ENCODE data around the gene UNC93B1. TPM values are rescaled to one million over a fixed set of nuclear protein-coding genes. Genes with fewer than 3 reads are reported as not detected.

UNC93B1 gene
- total and polyA plus RNA-seq, 9 donors, result 5.0 to 8.7 (median 6.4) TPM

DNA sequence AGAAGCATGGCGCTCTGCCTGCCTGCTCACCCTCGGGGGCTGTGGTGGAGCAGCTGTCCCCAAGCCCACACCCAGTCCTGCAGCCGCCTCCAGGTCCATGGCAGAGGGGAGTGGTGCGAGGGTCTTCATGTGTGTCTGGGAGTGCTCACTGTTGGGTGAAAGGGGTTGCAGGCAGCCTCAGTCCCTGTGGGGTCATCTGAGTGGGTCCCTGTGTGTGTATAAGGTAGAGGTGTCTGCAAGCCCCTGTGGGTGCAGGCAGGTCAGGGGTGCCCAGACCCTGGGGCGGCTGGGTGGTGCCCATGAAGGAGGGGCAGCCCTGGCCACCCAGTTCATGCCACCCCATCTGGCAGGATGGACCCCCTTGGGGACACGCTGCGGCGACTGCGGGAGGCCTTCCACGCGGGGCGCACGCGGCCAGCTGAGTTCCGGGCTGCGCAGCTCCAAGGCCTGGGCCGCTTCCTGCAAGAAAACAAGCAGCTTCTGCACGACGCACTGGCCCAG lies 11.1 kb upstream of the UNC93B1 start:
- Histone ChIP-seq H3K4me3 (ENCODE audit: low read length) (no peak overlapping the region), H3K9me3 (replicated peaks; ENCODE audit: control insufficient read depth, low read depth, low read length) (no peaks in the 10 kb centered on the region), H3K27me3 (ENCODE audit: control insufficient read depth, insufficient read depth, low read length) (no peaks in the 10 kb centered on the region), H3K36me3 (ENCODE audit: control insufficient read depth, insufficient read depth, low read length) (no peaks in the 10 kb centered on the region), H3K27ac (ENCODE audit: low read length) (peak overlapping the region; percentile 51), H3K4me1 (ENCODE audit: control insufficient read depth, insufficient read depth, low read length) (peaks cover 49% of the 10 kb centered on the region)
- no peak for DNase-seq
- 85% methylated on average over 12 of the region's 19 CpGs for WGBS (ENCODE audit: insufficient coverage)

DNA sequence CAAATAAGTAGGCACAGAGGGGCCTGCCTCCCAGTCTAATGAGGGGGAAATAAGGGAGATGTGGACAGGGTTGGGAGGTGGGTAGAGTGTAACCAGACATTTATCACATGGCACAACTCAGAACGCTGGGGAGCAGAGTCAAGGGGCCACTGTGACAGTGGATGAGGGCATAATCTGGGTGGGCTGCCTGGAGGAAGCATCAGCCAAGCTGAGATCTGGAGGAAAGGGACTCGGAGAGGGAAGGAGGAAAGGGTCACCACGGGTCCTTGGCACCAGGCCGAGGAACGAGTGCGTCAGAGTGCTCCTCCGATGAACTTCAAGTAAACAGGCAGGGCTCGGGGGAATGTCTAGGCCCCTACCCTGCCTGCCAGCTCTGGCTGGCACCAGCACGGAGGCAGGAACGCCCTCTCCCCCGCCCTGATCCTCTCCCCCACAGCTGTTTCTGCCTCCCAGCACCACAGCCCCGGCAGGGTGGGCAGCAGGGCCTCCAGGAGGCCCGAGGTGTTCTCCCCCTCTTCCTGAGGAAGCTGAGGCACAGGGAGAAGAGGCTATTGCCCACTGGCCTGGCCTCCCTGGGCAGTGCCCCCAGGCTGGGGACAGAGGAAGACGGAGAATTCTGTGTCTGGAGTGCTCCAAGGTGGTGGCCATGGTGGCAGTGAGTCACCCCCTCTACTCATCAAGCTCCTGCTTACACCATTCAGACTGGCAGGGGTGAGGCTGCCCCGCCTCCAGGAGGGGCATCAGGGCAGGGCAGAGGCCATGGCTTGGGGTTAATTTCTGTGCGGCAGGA lies 10.5 kb upstream of the UNC93B1 start:
- peaks cover 55% of the 10 kb centered on the region for H3K4me1 ChIP-seq (ENCODE audit: control insufficient read depth, insufficient read depth, low read length)

DNA sequence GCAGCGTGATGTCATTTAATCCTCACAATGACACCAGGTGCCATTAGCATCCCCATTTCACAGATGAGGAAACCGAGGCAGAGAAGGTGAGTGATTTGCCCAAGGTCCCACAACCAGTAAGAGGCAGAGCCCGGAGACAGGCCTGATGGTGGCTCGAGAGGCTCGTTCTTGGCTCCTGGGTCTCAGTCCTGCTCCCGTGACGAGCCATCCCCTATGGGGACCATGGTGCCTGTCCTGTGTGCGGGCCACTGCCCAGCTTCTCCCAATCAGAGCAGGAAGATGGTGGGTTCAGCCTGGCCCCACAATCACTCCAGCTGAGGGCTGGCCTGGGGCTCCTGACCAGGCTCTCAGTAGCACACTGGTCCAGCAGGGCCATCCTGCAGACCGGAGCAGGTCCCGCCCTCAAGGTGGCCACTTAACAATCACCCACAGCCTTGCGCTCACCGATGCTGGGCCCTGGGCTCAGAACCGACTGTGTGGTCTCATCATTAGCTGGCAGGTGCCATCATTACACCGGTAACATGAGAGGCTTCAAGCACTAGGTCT lies 9.8 kb upstream of the UNC93B1 start:
- Histone ChIP-seq H3K27me3 (ENCODE audit: control insufficient read depth, insufficient read depth, low read length) (no peaks in the 10 kb centered on the region), H3K27ac (ENCODE audit: low read length) (no peak overlapping the region), H3K36me3 (ENCODE audit: control insufficient read depth, insufficient read depth, low read length) (no peaks in the 10 kb centered on the region), H3K9me3 (replicated peaks; ENCODE audit: control insufficient read depth, low read depth, low read length) (no peaks in the 10 kb centered on the region), H3K4me1 (ENCODE audit: control insufficient read depth, insufficient read depth, low read length) (peaks cover 62% of the 10 kb centered on the region), H3K4me3 (ENCODE audit: low read length) (no peak overlapping the region)
- 83% methylated on average over 13 of the region's 14 CpGs for WGBS (ENCODE audit: insufficient coverage)
- no peak for DNase-seq

More for the DNA sequence above, 10.5 kb upstream of the UNC93B1 start:
- 46% methylated on average over 10 of the region's 16 CpGs for WGBS (ENCODE audit: insufficient coverage)
- Histone ChIP-seq H3K27ac (ENCODE audit: low read length) (peak overlapping the region; percentile 51), H3K36me3 (ENCODE audit: control insufficient read depth, insufficient read depth, low read length) (no peaks in the 10 kb centered on the region), H3K4me3 (ENCODE audit: low read length) (no peak overlapping the region), H3K27me3 (ENCODE audit: control insufficient read depth, insufficient read depth, low read length) (no peaks in the 10 kb centered on the region), H3K9me3 (replicated peaks; ENCODE audit: control insufficient read depth, low read depth, low read length) (no peaks in the 10 kb centered on the region)
- DNase-seq, result peak; percentile 58

- H3K9me3 ChIP-seq (replicated peaks; ENCODE audit: control insufficient read depth, low read depth, low read length), result no peaks in the 10 kb centered on the region
- H3K4me3 ChIP-seq (ENCODE audit: low read length), result no peak overlapping the region
- no peak for DNase-seq
- H3K4me1 ChIP-seq (ENCODE audit: control insufficient read depth, insufficient read depth, low read length), result peaks cover 69% of the 10 kb centered on the region
- H3K27me3 ChIP-seq (ENCODE audit: control insufficient read depth, insufficient read depth, low read length), result no peaks in the 10 kb centered on the region
- no peaks in the 10 kb centered on the region for H3K36me3 ChIP-seq (ENCODE audit: control insufficient read depth, insufficient read depth, low read length)
- WGBS (ENCODE audit: insufficient coverage), result 80% methylated on average over 6 of the region's 16 CpGs
- no peak overlapping the region for H3K27ac ChIP-seq (ENCODE audit: low read length)
Measured at GRCh38 chr11:68012843-68013610, 9.1 kb upstream of the UNC93B1 start.

DNA sequence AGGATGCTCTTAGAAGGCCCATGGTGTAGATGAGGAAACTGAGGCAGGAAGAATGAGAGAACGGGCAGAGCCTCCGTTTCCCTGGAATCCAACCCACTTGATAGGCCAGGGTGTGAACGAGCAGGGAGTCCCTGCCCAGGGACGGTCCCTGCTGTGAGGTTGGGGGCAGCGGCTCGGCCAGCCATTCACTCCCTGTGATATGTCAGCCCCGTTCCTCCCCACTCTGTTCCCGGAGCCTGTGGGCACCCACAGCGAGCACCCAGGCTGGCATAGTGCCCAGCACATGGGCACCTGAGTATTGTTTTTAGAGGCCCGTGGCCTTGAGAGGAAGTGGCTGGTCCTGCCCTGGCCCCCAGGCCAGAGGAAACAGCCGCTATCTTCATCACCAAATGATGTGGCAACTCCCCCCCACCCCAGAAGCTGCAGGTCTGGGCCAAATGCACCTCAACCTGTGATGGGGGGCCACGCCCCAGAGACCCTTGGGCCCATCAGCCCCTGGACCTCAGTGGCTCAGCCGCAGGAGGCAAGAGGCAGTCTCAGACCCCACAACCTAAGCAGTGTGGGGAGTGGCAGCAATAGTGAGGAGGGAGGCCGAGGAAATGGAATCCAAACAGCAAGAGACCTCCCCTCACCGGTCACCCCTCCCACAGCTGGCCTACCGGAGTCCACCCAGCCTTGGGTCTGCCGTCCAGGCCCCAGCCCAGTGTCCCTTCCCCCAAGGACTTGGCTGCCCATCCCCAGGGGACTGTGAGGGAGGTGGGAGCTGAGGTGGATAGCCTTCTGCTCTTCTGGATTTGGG lies 8.3 kb upstream of the UNC93B1 start:
- no peak for DNase-seq
- Histone ChIP-seq H3K36me3 (ENCODE audit: control insufficient read depth, insufficient read depth, low read length) (no peaks in the 10 kb centered on the region), H3K4me1 (ENCODE audit: control insufficient read depth, insufficient read depth, low read length) (peaks cover 75% of the 10 kb centered on the region), H3K27me3 (ENCODE audit: control insufficient read depth, insufficient read depth, low read length) (no peaks in the 10 kb centered on the region), H3K9me3 (replicated peaks; ENCODE audit: control insufficient read depth, low read depth, low read length) (no peaks in the 10 kb centered on the region), H3K4me3 (ENCODE audit: low read length) (no peak overlapping the region), H3K27ac (ENCODE audit: low read length) (no peak overlapping the region)
- 90% methylated on average over 10 of the region's 17 CpGs for WGBS (ENCODE audit: insufficient coverage)

DNA sequence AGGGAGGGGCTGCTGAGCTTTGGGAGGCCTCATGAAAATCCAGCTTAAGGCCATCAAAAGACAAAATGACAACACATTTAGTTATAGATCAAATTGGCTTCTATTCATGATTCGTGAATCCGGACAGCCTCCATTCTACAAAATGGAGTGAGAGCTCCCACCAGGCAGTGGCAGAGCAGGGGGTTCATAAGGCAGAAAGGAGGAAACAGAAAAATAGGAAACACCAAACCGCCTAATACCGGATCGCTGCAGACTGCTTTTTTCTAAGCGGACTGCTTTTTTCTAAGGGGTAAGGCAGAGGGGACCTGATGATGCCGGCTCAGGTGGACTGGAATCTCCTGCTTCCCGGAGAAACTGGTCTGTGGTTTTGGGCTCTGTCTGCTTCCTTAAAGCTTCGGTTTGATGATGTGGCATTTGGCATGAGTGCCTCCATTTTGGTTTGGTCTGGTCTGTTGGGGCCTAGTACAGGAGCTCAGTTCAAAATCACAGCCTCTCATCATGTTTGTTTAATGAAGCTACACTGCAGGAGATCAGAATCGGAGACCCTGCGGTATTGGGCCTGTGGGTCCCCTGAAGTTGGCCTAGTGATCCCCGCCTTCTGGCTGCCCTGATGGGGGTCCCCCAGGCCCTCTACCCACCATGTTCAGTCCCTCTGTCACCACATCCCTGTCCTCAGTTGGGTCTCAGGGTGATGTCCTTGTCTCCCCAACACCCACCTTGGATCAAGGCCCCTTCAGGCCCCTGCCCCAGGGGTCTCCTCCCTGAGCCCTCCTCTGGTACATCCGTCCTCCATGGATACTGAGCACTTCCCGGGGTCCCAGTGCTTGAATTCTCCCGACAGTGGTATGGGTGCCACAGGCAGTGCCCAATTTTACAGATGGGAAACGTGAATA lies 7.4 kb upstream of the UNC93B1 start:
- H3K4me1 ChIP-seq (ENCODE audit: control insufficient read depth, insufficient read depth, low read length), result peaks cover 67% of the 10 kb centered on the region
- no peaks in the 10 kb centered on the region for H3K36me3 ChIP-seq (ENCODE audit: control insufficient read depth, insufficient read depth, low read length)
- no peaks in the 10 kb centered on the region for H3K9me3 ChIP-seq (replicated peaks; ENCODE audit: control insufficient read depth, low read depth, low read length)
- DNase-seq, result peak; percentile 33
- 75% methylated on average over 11 of the region's 16 CpGs for WGBS (ENCODE audit: insufficient coverage)
- H3K4me3 ChIP-seq (ENCODE audit: low read length), result no peak overlapping the region
- H3K27me3 ChIP-seq (ENCODE audit: control insufficient read depth, insufficient read depth, low read length), result no peaks in the 10 kb centered on the region
- H3K27ac ChIP-seq (ENCODE audit: low read length), result peak overlapping the region; percentile 88

DNA sequence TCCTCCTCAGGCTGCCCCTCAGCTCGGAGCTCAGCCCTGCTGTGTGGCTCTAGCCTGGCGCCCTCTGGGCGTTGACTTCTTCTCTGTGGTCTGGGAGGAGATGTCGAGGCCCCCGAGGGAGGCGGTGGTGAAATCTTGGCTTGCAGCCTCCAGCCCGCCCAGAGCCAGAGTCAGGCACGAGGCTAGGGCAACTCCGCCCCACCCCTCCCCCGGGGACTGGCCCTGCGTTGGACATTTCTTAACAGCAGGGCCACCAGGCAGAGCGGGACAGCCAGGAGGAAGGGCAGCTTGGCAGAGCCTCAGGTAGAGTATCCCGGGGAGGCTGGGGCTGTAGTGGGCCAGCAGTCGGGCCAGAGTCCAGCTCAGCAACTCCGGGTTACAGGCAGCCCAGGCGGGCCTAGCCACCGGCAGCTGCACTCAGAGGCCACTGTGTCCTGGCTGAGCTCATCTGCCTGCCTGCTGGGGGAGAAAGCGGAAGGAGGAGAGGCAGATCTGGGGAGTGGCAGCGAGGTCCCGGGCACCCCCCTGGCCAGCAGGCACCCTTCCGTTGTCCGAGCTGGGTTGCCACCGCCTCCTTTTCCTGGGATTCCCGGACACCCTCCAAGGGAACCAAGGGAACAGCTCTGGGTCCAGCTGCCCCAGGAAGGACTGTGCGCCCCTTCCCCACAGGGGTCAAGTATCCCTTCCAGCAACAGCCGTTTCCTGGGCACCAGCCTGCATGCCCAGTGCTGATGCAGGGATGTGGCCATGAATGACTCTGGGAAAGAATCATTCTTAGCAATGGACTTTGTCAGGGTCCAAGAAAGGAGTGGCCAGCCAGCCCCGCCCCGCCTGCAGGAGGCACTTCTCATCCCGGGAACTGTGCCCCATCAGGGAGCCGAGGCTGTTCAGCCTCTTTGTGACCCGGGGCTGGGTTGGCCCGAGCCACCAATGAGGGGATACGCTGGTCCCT lies 6.5 kb upstream of the UNC93B1 start, which contains the start of gene ALDH3B1:
ALDH3B1 (plus strand) TSS at position 238 of the 952 bp plus-strand sequence. CDS start 4,971 bp downstream, outside the sequence.
- H3K27ac ChIP-seq (ENCODE audit: low read length), result peak within 1 kb of the TSS; percentile 88
- no peaks in the 10 kb centered on the region for H3K27me3 ChIP-seq (ENCODE audit: control insufficient read depth, insufficient read depth, low read length)
- H3K4me3 ChIP-seq (ENCODE audit: low read length), result peak within 1 kb of the TSS; percentile 24
- H3K4me1 ChIP-seq (ENCODE audit: control insufficient read depth, insufficient read depth, low read length), result peaks cover 67% of the 10 kb centered on the region
- WGBS (ENCODE audit: insufficient coverage), result 28% methylated on average over 28 of the region's 33 CpGs
- no peaks in the 10 kb centered on the region for H3K9me3 ChIP-seq (replicated peaks; ENCODE audit: control insufficient read depth, low read depth, low read length)
- H3K36me3 ChIP-seq (ENCODE audit: control insufficient read depth, insufficient read depth, low read length), result no peaks in the 10 kb centered on the region
- DNase-seq, result peak; percentile 77

GRCh38 chr11:68009391-68010089 lies 5.6 kb upstream of the UNC93B1 start:
- peaks cover 64% of the 10 kb centered on the region for H3K4me1 ChIP-seq (ENCODE audit: control insufficient read depth, insufficient read depth, low read length)
- WGBS (ENCODE audit: insufficient coverage), result 57% methylated on average over 9 of the region's 12 CpGs

More at GRCh38 chr11:68009391-68010089, 5.6 kb upstream of the UNC93B1 start:
- Histone ChIP-seq H3K9me3 (replicated peaks; ENCODE audit: control insufficient read depth, low read depth, low read length) (no peaks in the 10 kb centered on the region), H3K36me3 (ENCODE audit: control insufficient read depth, insufficient read depth, low read length) (no peaks in the 10 kb centered on the region), H3K27ac (ENCODE audit: low read length) (peak overlapping the region; percentile 88), H3K27me3 (ENCODE audit: control insufficient read depth, insufficient read depth, low read length) (peaks cover under 1% of the 10 kb centered on the region), H3K4me3 (ENCODE audit: low read length) (no peak overlapping the region)
- no peak for DNase-seq
